ENCODE results near the gene ZNF454.

The ZNF454 gene

DNA sequence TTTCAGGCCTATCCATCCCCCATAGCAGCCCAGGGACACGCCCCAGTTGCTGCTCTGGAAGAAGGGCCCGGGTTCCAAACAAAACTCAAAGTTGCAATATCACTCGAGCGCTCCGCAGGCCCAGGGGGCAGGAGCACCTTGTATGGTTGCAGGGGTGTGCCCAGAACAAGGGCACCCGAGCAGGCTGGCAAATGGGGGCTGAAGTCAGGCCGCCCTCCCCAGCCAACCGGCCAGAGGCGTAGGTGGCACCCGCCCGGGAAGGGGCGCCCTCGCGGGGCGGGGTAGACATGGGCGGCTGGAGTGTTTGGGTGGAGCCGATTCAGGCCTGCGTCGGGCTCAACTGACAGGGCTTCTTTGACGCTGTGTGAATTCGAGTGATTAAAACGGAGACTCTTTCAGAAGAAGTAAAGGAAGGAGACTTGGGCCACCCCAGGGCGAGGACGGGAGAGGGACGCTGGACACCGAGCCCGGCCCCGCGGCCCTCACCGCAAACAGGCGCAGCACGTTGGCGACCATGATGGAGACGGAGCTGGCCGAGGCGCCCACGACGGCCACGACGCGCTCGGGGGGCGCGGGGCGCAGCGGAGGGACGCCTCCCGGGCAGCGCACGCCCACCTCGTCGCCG is 53.1 kb downstream of the ZNF454 start:
- DNase-seq: no peak

DNA sequence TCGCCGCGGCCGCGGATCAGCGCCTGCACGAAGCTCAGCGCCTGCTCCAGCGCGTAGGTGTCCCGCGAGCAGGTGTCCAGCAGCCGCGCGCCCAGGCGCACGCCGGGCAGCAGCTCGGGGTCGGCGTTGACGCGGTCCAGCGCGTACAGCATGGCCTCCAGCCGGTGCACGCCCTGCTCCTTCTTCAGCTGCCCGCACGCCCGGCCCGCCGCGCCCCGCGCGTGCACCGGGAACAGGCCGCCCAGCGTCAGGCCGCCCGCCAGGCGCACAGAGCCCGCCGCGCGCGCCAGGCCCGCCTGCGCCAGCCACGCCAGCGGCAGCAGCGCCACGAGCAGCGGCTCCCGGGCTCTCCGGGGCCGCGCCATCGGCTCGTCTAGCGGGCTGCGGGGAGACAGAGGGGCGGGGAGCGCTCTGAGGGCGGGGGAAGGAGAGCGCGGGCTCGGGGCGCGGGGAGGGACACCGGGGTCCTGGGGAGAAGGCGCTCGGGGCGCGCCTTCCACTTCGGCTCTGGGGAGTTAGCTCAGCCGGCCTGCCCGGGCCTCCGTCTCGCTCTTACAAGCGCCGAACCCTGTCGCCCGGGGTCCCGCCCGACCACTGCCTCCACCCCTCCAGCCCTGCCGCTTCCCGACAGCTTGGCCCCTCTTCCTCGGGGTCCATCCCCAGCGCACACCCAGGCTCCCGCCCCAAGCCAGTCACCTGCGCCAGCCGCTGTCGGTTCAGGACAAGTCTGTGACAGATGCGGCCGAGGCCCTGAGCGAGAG is 53.8 kb downstream of the ZNF454 start, which contains the start of gene GRM6:
GRM6 (minus strand) TSS at position 741 of the 761 bp plus-strand sequence; CDS start at position 365, 376 bp downstream.
- DNase-seq: peak; percentile 1

DNA sequence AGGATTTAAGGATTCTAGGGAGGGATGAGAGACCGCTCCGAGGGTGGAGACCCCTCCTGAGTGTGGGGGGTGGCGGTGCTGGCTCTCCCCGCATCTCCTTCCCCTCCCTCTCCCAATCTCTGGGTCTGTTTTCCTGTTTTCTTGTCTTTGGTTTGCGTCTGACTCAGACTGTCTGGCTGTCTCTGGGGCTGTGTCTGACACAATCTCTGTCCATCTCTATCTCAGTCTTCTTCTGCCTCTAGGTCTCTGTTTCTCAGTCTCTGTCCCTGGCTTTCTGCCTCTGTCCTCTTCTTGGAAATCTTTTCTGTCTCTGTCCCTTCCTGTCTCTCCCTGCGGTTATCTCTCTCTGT is 54.3 kb downstream of the ZNF454 start:
- DNase-seq: no peak

DNA sequence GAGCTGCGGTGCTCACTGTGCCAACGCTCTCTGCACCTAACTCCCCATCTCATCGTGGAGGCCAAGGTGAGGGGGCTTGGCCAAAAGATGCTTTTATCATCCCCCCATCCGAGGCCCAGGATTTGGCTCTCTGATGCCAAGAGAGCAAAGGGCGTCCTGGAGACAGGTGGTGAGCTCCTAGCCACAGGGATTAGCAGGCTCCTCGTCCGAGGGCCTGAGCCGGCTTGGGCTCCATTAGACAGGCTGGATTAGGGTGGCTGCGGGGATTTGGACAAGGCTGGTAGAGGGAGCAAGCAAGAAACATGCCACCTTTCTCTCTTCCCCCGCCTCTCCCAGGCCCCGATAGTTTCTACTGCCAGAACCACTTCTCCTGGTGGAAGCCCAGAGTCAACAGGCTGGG is 55.2 kb downstream of the ZNF454 start:
- DNase-seq: no peak

DNA sequence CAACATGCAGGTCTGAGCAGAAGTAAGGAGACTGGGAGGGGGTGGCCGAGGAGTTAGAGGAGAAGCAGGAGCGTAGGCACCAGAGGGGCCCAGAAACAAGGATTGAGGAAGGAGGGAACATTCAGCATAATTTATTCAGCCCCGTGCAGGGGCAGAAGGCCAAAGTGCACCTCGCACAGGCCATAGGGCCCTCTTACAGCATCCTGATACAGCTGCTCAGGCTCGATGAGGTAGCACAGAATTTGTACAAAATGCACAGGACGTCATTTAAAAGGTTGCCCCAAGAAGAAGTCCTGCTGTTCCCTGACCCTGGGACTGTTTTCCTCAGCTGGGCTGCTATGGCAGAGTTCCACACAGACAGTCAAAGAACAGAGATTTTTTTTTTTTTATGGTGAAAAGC is 56.2 kb downstream of the ZNF454 start:
- DNase-seq: no peak

DNA sequence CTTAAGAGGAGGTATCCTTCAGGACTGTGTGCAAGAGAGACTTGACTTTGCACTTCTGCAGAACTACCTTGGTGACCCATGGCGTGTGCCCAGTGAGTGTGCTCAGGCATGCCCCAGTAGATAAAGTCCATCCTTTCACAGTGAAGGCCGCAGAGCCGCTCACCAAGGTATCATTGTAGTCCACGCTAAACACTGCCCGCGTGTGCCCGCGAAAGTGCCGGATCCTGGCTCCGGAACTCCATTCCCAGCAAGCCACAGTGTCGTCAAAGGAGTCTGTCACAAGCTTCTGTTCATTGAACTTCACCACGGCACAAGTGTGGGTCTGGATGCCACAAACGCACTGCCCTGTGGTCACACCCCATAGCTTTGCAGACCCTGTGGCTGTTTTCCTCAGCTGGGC is 57.4 kb downstream of the ZNF454 start:
- DNase-seq: no peak

DNA sequence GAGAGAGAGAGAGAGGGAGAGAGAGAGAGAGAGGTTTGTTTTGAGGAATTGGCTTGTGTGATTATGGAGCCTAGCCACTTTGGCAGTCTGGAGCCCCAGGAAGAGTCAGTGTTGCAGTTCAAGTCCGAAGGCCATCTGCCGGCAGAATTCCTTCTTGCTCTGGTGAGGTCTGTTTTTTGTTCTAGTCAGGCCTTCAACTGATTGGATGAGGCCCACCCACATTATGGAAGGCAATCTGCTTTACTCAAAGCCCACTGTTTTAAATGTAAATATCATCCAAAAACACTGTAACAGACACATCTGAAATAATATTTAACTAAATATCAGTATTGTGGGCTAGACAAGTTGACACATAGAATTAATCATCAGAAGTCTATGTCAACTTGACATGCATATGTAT is 65.6 kb downstream of the ZNF454 start:
- no peak for DNase-seq

DNA sequence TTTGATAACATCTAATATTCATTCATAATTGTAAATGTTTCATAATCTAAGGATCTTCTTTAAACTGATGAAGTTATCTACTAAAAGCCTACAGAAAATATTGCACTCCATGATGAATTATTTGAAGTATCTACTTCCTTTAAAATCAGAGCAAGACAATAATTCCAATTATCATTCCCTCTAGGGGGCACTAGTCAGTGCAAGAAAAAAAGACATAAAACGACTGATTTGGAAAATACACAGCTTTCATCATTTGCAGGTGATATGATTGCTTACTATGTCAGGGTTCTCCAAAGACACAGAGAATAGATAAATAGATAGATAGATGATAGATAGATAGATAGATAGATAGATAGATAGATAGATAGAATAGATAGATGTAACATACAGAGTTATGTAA is 67.7 kb downstream of the ZNF454 start:
- no peak for DNase-seq
